HFFc6 (cell line): ENCODE data around the gene HSD11B2. TPM values are rescaled to one million over a fixed set of nuclear protein-coding genes. Genes with fewer than 3 reads are reported as not detected.

Source experiments
- DNase-seq: peaks from one replicate; pipeline ENCODE4 v3.0.0-alpha.2; 2018
- H3K27ac Mint-ChIP-seq: 2 replicates; pipeline ENCODE4 v1.8.0; 2020; ENCODE audit warnings: mild to moderate bottlenecking, mixed read lengths
- H3K27me3 Mint-ChIP-seq: 2 replicates; pipeline ENCODE4 v1.8.0; 2021; ENCODE audit warnings: mild to moderate bottlenecking, moderate library complexity, mixed read lengths; ENCODE audit not compliant: insufficient read depth
- H3K36me3 Mint-ChIP-seq: 2 replicates; pipeline ENCODE4 v1.8.0; 2021; ENCODE audit warnings: low read depth, mixed read lengths
- H3K4me1 Mint-ChIP-seq: 2 replicates; pipeline ENCODE4 v1.8.0; 2020; ENCODE audit warnings: low read depth, mixed read lengths
- H3K4me3 Mint-ChIP-seq: 2 replicates; pipeline ENCODE4 v1.8.0; 2020; ENCODE audit warnings: mild to moderate bottlenecking, moderate library complexity, mixed read lengths
- H3K9me3 Mint-ChIP-seq: 2 replicates; pipeline ENCODE4 v1.8.0; 2020; ENCODE audit warnings: mild to moderate bottlenecking, mixed read lengths
- total RNA-seq, 6 experiments: library from RNA; stranded (reverse); fragmentation: NEBNext Ultra II Directional; extraction: Animal tissue kit (Norgen Biotek cat#: 25700); gene quantifications; 2 replicates in 1 of 6; 3 replicates in 5 of 6; pipeline ENCODE4 v1.2.3, GENCODE V29; 2021
- TF ChIP-seq, protein P1 (sequence below): fragments of 200-600 bp; sonication (generic); IDR thresholded peaks from 2 replicates; pipeline ENCODE4 v1.5.0; 2021; ENCODE audit warnings: antibody characterized with exemption, mild to moderate bottlenecking

HSD11B2 gene
- total RNA-seq, 6 experiments from 2014 or later: not detected

DNA sequence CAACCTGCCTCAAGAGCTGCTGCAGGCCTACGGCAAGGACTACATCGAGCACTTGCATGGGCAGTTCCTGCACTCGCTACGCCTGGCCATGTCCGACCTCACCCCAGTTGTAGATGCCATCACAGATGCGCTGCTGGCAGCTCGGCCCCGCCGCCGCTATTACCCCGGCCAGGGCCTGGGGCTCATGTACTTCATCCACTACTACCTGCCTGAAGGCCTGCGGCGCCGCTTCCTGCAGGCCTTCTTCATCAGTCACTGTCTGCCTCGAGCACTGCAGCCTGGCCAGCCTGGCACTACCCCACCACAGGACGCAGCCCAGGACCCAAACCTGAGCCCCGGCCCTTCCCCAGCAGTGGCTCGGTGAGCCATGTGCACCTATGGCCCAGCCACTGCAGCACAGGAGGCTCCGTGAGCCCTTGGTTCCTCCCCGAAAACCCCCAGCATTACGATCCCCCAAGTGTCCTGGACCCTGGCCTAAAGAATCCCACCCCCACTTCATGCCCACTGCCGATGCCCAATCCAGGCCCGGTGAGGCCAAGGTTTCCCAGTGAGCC, 5.8 kb downstream of the HSD11B2 start:
- no peaks in the 10 kb centered on the region for H3K4me1 Mint-ChIP-seq
- H3K27me3 Mint-ChIP-seq: no peaks in the 10 kb centered on the region; the same call in none of the 2 replicates
- H3K9me3 Mint-ChIP-seq: no peaks in the 10 kb centered on the region
- H3K36me3 Mint-ChIP-seq: peaks cover 7% of the 10 kb centered on the region
- DNase-seq: no peak
- TF ChIP-seq, protein P1, sequence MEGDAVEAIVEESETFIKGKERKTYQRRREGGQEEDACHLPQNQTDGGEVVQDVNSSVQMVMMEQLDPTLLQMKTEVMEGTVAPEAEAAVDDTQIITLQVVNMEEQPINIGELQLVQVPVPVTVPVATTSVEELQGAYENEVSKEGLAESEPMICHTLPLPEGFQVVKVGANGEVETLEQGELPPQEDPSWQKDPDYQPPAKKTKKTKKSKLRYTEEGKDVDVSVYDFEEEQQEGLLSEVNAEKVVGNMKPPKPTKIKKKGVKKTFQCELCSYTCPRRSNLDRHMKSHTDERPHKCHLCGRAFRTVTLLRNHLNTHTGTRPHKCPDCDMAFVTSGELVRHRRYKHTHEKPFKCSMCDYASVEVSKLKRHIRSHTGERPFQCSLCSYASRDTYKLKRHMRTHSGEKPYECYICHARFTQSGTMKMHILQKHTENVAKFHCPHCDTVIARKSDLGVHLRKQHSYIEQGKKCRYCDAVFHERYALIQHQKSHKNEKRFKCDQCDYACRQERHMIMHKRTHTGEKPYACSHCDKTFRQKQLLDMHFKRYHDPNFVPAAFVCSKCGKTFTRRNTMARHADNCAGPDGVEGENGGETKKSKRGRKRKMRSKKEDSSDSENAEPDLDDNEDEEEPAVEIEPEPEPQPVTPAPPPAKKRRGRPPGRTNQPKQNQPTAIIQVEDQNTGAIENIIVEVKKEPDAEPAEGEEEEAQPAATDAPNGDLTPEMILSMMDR: no peak
- no peak overlapping the region for H3K4me3 Mint-ChIP-seq
- no peak overlapping the region for H3K27ac Mint-ChIP-seq

DNA sequence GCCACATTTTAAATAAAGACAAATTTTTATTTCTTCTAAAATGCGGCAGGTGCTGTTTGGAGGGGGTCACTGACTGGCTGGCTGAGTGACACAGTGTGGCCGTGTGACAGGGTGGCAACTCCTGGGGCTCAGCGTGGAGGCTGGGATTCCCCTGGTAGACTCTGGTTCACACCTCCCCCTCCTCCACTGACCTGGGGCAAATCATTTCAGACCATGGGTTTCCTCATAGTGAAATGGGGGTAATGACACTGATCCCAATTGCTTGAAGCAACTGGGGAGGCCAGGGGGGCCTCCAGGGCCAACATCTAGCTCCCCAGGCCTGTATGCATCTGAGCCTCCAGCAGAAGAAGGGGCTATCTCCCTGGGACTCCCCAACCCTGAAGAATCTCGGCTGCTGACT, 6.6 kb downstream of the HSD11B2 start:
- H3K4me3 Mint-ChIP-seq: no peak overlapping the region
- H3K9me3 Mint-ChIP-seq: no peaks in the 10 kb centered on the region
- peaks cover 2% of the 10 kb centered on the region for H3K27me3 Mint-ChIP-seq
- no peaks in the 10 kb centered on the region for H3K4me1 Mint-ChIP-seq
- no peak overlapping the region for H3K27ac Mint-ChIP-seq
- H3K36me3 Mint-ChIP-seq: peaks cover 7% of the 10 kb centered on the region
- DNase-seq: no peak
- TF ChIP-seq, protein P1: no peak

DNA sequence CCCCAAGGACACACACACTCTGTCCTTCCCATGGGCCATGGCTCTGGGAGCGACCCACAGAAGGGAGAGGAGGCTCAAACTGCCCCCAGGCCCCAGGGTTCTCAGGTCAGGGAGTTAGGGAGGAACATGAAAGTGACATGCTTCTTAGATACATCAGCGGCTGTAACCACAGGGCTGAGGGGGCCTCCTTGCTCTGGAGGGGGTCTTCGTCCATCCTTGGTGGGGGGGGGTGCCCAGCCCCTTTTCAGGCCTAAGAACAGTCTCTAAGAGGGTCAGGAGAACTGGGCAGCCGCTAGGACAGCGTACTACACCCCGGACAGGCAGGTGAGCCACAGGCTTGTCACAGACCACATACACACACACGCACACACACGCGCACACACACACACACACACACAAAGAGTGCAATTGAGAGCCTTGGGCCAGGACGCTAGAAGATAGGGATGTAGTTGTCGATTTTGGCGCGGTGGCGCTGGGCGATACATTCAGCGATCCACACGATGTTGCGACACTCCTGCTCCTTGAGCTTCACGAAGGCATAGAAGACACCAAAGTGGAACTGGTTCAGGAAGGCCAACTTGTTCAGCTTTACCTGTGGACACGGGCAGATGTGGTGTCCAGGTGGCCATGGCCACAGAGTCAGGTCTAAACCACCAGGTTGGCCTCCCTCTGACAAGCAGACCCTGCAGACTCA, 7.3 kb downstream of the HSD11B2 start:
- no peaks in the 10 kb centered on the region for H3K4me1 Mint-ChIP-seq
- H3K4me3 Mint-ChIP-seq: no peak overlapping the region
- no peak overlapping the region for H3K27ac Mint-ChIP-seq
- H3K36me3 Mint-ChIP-seq: peaks cover 7% of the 10 kb centered on the region
- no peaks in the 10 kb centered on the region for H3K9me3 Mint-ChIP-seq
- peaks cover 2% of the 10 kb centered on the region for H3K27me3 Mint-ChIP-seq
- DNase-seq: no peak
- TF ChIP-seq, protein P1: no peak

DNA sequence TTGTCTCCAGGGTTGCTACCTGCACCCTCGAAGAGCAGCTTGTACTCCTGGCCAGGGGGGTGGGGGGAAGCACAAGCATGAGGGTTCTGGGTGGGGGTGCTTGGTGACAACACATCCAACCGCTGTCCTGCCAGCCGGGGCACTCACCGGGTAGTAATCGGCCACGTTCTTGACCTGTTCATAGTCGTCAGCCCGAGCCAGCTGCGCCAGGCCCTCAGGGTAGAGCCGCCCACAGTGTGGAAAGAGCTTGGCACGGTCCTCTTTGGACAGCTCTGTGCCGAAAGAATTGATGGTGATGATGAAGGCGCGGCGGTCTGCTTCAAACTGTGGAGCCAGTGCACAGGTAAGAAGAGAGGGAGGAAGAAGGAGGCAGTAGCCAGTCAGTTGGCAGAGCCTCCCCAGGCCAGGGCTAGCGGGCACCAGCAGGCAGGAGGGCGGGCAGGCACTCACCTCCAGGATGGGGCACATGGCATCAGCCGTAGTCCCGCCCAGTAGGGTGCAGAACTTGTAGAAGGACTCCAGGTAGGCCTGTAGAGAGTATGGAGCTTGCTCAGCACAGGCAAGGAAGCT, 8.0 kb downstream of the HSD11B2 start:
- H3K9me3 Mint-ChIP-seq: no peaks in the 10 kb centered on the region
- TF ChIP-seq, protein P1: no peak
- H3K36me3 Mint-ChIP-seq: peaks cover 7% of the 10 kb centered on the region
- DNase-seq: no peak
- H3K27ac Mint-ChIP-seq: no peak overlapping the region
- peaks cover 2% of the 10 kb centered on the region for H3K27me3 Mint-ChIP-seq
- H3K4me3 Mint-ChIP-seq: no peak overlapping the region
- H3K4me1 Mint-ChIP-seq: no peaks in the 10 kb centered on the region

DNA sequence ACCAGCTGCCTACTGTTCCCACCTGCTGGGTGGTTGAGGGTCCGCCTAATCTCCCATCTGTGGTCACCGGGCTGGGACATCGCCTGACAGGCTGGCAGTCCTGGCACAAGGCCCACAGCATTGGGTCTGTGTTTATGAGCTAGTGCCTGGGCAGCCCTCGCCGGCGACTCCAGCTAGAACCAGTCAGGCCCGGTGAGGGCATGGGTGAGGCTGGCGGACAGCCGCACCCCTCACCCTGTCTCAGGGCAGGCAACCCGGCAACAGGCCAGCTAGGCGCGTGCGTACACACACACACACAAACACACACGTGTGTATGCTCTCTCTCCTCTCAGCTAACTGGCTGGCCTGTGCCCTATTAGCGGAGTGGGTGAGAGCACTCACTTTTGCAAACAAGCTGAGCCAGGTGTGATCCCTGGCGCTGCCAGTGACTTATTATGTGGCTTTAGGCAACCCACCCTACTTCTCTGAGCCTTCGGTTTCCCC, 10.4 kb downstream of the HSD11B2 start:
- Mint-ChIP-seq H3K4me1 (peaks cover 16% of the 10 kb centered on the region), H3K27ac (no peak overlapping the region), H3K9me3 (no peaks in the 10 kb centered on the region), H3K36me3 (peaks cover 7% of the 10 kb centered on the region), H3K27me3 (peaks cover 4% of the 10 kb centered on the region; the same call in 1 of the 2 replicates), H3K4me3 (no peak overlapping the region)
- TF ChIP-seq, protein P1: no peak
- DNase-seq: no peak
